H1 (cell line): ENCODE data around the gene HOXA11. TPM values are rescaled to one million over a fixed set of nuclear protein-coding genes. Genes with fewer than 3 reads are reported as not detected.

Experiments used
- CTCF ChIA-PET: fragments of 300-600 bp; sonication (Branson Sonifier 250); formaldehyde crosslinking; loops from one replicate; lab custom pipeline; 2021; ENCODE audit not compliant: partially characterized antibody; lab: Charles Lee
- POLR2A ChIA-PET: fragments of 300-600 bp; sonication (Branson Sonifier 250); formaldehyde crosslinking; loops from one replicate; lab custom pipeline; 2021; ENCODE audit warnings: inconsistent platforms; ENCODE audit not compliant: partially characterized antibody; lab: Charles Lee
- DNase-seq, 2 experiments: peaks; one replicate each; pipeline versions ENCODE4 v3.0.0 to v3.0.0-alpha.2; 2010 to 2022; ENCODE audit warnings: low spot score in 2 of 2, low read depth in 1 of 2, mixed read lengths in 1 of 2
- FAIRE-seq: peaks from 2 replicates; lab custom pipeline; 2011; peaks lifted over from hg19 to GRCh38; lab: Jason Lieb, UNC
- H2AFZ ChIP-seq: 2 replicates; pipeline ENCODE4 v1.8.1; 2012; ENCODE audit warnings: low read length, inconsistent platforms
- H2AK5ac ChIP-seq: 2 replicates; pipeline ENCODE4 v1.6.1; 2013; ENCODE audit warnings: low read depth, low read length
- H2BK120ac ChIP-seq: replicated peaks from 2 replicates; pipeline ENCODE3; 2013; ENCODE audit warnings: low read depth, low read length, inconsistent platforms
- H2BK12ac ChIP-seq: 2 replicates; pipeline ENCODE4 v1.6.1; 2013; ENCODE audit warnings: low read depth, low read length
- H2BK15ac ChIP-seq: 2 replicates; pipeline ENCODE4 v1.6.1; 2013; ENCODE audit warnings: low read length
- H2BK20ac ChIP-seq: 2 replicates; pipeline ENCODE4 v1.6.1; 2013; ENCODE audit warnings: low read length
- H2BK5ac ChIP-seq: 2 replicates; pipeline ENCODE4 v1.6.1; 2013; ENCODE audit warnings: low read depth, low read length
- H3K14ac ChIP-seq: 2 replicates; pipeline ENCODE4 v1.6.1; 2013; ENCODE audit warnings: inconsistent platforms; ENCODE audit not compliant: insufficient read length
- H3K18ac ChIP-seq: 2 replicates; pipeline ENCODE4 v1.6.1; 2013; ENCODE audit warnings: low read length; ENCODE audit errors: extremely low read depth
- H3K23ac ChIP-seq: 2 replicates; pipeline ENCODE4 v1.6.1; 2013; ENCODE audit warnings: inconsistent platforms; ENCODE audit not compliant: insufficient read length
- H3K23me2 ChIP-seq: 2 replicates; pipeline ENCODE4 v1.6.1; 2013; ENCODE audit warnings: low read depth, low read length
- H3K27ac ChIP-seq: 2 replicates; pipeline ENCODE4 v1.6.1; 2011; ENCODE audit warnings: low read depth, low read length, inconsistent platforms
- H3K27me3 ChIP-seq, 4 experiments: replicated peaks in 1 of 4; 1 replicate in 1 of 4; 2 replicates in 3 of 4; pipeline versions ENCODE4 v1.6.1 to v1.8.1; 2011 to 2013; ENCODE audit warnings: low read length in 3 of 4, mild to moderate bottlenecking in 3 of 4, inconsistent platforms in 2 of 4, mixed read lengths in 2 of 4, moderate library complexity in 1 of 4; ENCODE audit not compliant: control insufficient read depth in 3 of 4, insufficient read depth in 3 of 4; ENCODE audit errors: extremely low read depth in 1 of 4
- H3K36me3 ChIP-seq, 4 experiments: 2 replicates each; pipeline versions ENCODE4 v1.6.1 to v1.8.1; 2011 to 2013; ENCODE audit warnings: mild to moderate bottlenecking in 4 of 4, low read length in 3 of 4, moderate library complexity in 2 of 4, control low read depth in 1 of 4, inconsistent platforms in 1 of 4; ENCODE audit not compliant: insufficient read depth in 4 of 4, control insufficient read depth in 2 of 4
- H3K4ac ChIP-seq: replicated peaks from 2 replicates; pipeline ENCODE3; 2013; ENCODE audit warnings: low read length, low read depth, mixed read lengths, inconsistent platforms; ENCODE audit not compliant: insufficient read length
- H3K4me1 ChIP-seq, 4 experiments: replicated peaks in 1 of 4; 1 replicate in 1 of 4; 2 replicates in 3 of 4; pipeline versions ENCODE4 v1.6.1 to v1.8.1; 2011 to 2013; ENCODE audit warnings: low read length in 3 of 4, inconsistent platforms in 2 of 4, mixed read lengths in 1 of 4; ENCODE audit not compliant: insufficient read depth in 4 of 4, control insufficient read depth in 3 of 4
- H3K4me2 ChIP-seq, 2 experiments: 2 replicates each; pipeline versions ENCODE4 v1.6.1 to v1.8.1; 2011 to 2013; ENCODE audit warnings: low read depth in 2 of 2, low read length in 2 of 2, control low read depth in 1 of 2, inconsistent platforms in 1 of 2, mild to moderate bottlenecking in 1 of 2; ENCODE audit not compliant: insufficient read depth in 1 of 2
- H3K4me3 ChIP-seq, 4 experiments: fragments of 200-600, 300-600 bp in 1 of 4; sonication (generic), shearing (Covaris generic), sonication (Bioruptor Twin) in 1 of 4; 2 replicates each; pipeline versions ENCODE4 v1.5.1 to v1.8.1; 2011 to 2016; ENCODE audit warnings: low read length in 4 of 4, low read depth in 3 of 4, control low read depth in 2 of 4, inconsistent platforms in 2 of 4, mild to moderate bottlenecking in 2 of 4, mixed read lengths in 1 of 4, moderate library complexity in 1 of 4; ENCODE audit not compliant: insufficient read depth in 2 of 4; ENCODE audit errors: extremely low read depth in 1 of 4
- H3K56ac ChIP-seq: replicated peaks from 2 replicates; pipeline ENCODE3; 2013; ENCODE audit warnings: low read depth, mild to moderate bottlenecking, mixed read lengths, low read length, inconsistent platforms; ENCODE audit not compliant: insufficient read length
- H3K79me1 ChIP-seq: 2 replicates; pipeline ENCODE4 v1.6.1; 2013; ENCODE audit warnings: low read depth, low read length, control low read depth
- H3K79me2 ChIP-seq, 2 experiments: 2 replicates each; pipeline versions ENCODE4 v1.6.1 to v1.8.1; 2012 to 2013; ENCODE audit warnings: low read length in 2 of 2, mild to moderate bottlenecking in 2 of 2, inconsistent platforms in 1 of 2; ENCODE audit not compliant: insufficient read depth in 2 of 2, control insufficient read depth in 1 of 2
- H3K9ac ChIP-seq, 4 experiments: replicated peaks in 1 of 4; 1 replicate in 1 of 4; 2 replicates in 3 of 4; pipeline versions ENCODE4 v1.6.1 to v1.8.1; 2011 to 2013; ENCODE audit warnings: low read depth in 3 of 4, low read length in 3 of 4, control low read depth in 2 of 4, mild to moderate bottlenecking in 2 of 4, moderate library complexity in 2 of 4, inconsistent platforms in 1 of 4; ENCODE audit errors: extremely low read depth in 1 of 4
- H3K9me3 ChIP-seq, 2 experiments: 2 replicates each; pipeline versions ENCODE4 v1.6.1 to v1.8.1; 2012 to 2013; ENCODE audit warnings: mild to moderate bottlenecking in 2 of 2, moderate library complexity in 2 of 2, control low read depth in 1 of 2, inconsistent platforms in 1 of 2, low read depth in 1 of 2, low read length in 1 of 2, mixed read lengths in 1 of 2; ENCODE audit not compliant: insufficient read depth in 2 of 2
- H4K20me1 ChIP-seq, 2 experiments: replicated peaks in 1 of 2; 2 replicates each; pipeline versions ENCODE3 to v1.8.1; 2011 to 2013; ENCODE audit warnings: inconsistent platforms in 2 of 2, low read length in 2 of 2, mild to moderate bottlenecking in 1 of 2; ENCODE audit not compliant: insufficient read depth in 2 of 2, control insufficient read depth in 1 of 2
- H4K5ac ChIP-seq: 2 replicates; pipeline ENCODE4 v1.6.1; 2013; ENCODE audit warnings: low read length, low read depth, mixed read lengths, inconsistent platforms; ENCODE audit not compliant: insufficient read length
- H4K8ac ChIP-seq: 2 replicates; pipeline ENCODE4 v1.8.0; 2013; ENCODE audit warnings: mild to moderate bottlenecking, moderate library complexity, low read length, inconsistent platforms; ENCODE audit not compliant: insufficient read depth; ENCODE audit errors: extremely low read depth
- H4K91ac ChIP-seq: replicated peaks from 2 replicates; pipeline ENCODE3; 2013; ENCODE audit warnings: low read length, mixed read lengths, inconsistent platforms; ENCODE audit not compliant: insufficient read length
- ASH2L ChIP-seq: fragments of 200-600, 300-600 bp; sonication (generic); IDR thresholded peaks from one replicate; pipeline ENCODE4 v1.7.1; 2017; ENCODE audit warnings: low read length
- CBX5 ChIP-seq: fragments of 300-800, 300-1000 bp; sonication (generic); IDR thresholded peaks from 2 replicates; pipeline ENCODE4 v1.7.1; 2016; ENCODE audit warnings: antibody characterized with exemption, low read length, low read depth
- CREB1 ChIP-seq: IDR thresholded peaks from 2 replicates; pipeline ENCODE4 v1.6.1; 2012; ENCODE audit warnings: inconsistent platforms
- CTBP2 ChIP-seq: IDR thresholded peaks from 2 replicates; pipeline ENCODE4 v1.7.0; 2011; ENCODE audit warnings: borderline replicate concordance, mild to moderate bottlenecking, moderate library complexity, mixed read lengths, low read length; ENCODE audit not compliant: insufficient read depth, insufficient read length
- EP300 ChIP-seq, 2 experiments: IDR thresholded peaks; 1 replicate in 1 of 2; 2 replicates in 1 of 2; pipeline ENCODE4 v1.6.1; 2011 to 2012; ENCODE audit warnings: low read depth in 2 of 2, low read length in 2 of 2, mild to moderate bottlenecking in 2 of 2, borderline replicate concordance in 1 of 2, inconsistent platforms in 1 of 2, moderate library complexity in 1 of 2
- GTF2F1 ChIP-seq: IDR thresholded peaks from 2 replicates; pipeline ENCODE4 v1.6.1; 2012; ENCODE audit warnings: low read depth, low read length, improper control_type of control experiment, borderline replicate concordance
- JUND ChIP-seq: IDR thresholded peaks from 2 replicates; pipeline ENCODE4 v1.6.1; 2011; ENCODE audit warnings: mild to moderate bottlenecking, improper control_type of control experiment, low read length
- KDM5A ChIP-seq: fragments of 200-600 bp; IDR thresholded peaks from 2 replicates; pipeline ENCODE4 v1.7.1; 2012; ENCODE audit warnings: mild to moderate bottlenecking, low read length, inconsistent platforms, mixed read lengths
- POLR2AphosphoS5 ChIP-seq: IDR thresholded peaks from 2 replicates; pipeline ENCODE4 v1.6.1; 2011; ENCODE audit warnings: low read depth, low read length
- SAP30 ChIP-seq: fragments of 300-600 bp; sonication (generic); IDR thresholded peaks from 2 replicates; pipeline ENCODE4 v1.7.1; 2012; ENCODE audit warnings: low read length, moderate library complexity, mild to moderate bottlenecking, inconsistent platforms; ENCODE audit not compliant: insufficient read depth, insufficient replicate concordance
- SP1 ChIP-seq: IDR thresholded peaks from 2 replicates; pipeline ENCODE4 v1.6.1; 2011; ENCODE audit warnings: low read depth, low read length
- TAF1 ChIP-seq: IDR thresholded peaks from 2 replicates; pipeline ENCODE4 v1.6.1; 2011; ENCODE audit warnings: mild to moderate bottlenecking, low read depth, low read length
- TBP ChIP-seq: IDR thresholded peaks from 2 replicates; pipeline ENCODE4 v1.6.1; 2011; ENCODE audit warnings: low read depth, low read length, improper control_type of control experiment
- WGBS, 2 experiments: shearing (Covaris generic) in 1 of 2; methylation state at CpG; one replicate each; pipeline versions ENCODE4 v1.1.6 to v1.1.7; 2013 to 2015; ENCODE audit warnings: low lambda C conversion rate in 2 of 2, mixed read lengths in 2 of 2, inconsistent platforms in 1 of 2, low coverage in 1 of 2, missing lambda C conversion rate in 1 of 2; ENCODE audit not compliant: insufficient replicate concordance in 2 of 2, insufficient coverage in 1 of 2, insufficient read length in 1 of 2; ENCODE audit errors: extremely low coverage in 1 of 2, missing lambda C conversion rate in 1 of 2; 5-methylcytosine and 5-hydroxymethylcytosine counted together
- polyA plus RNA-seq, 7 experiments: library from polyadenylated mRNA; depleted of rRNA in 3 of 7; stranded (reverse) in 5 of 7; unstranded in 2 of 7; fragments of >200 nt in 5 of 7; fragments of 200-250 nt in 2 of 7; gene quantifications; 1 replicate in 5 of 7; 2 replicates in 1 of 7; 4 replicates in 1 of 7; pipeline versions ENCODE4 v1.2.1 to v1.2.3, GENCODE V29; 2011 to 2013; ENCODE audit warnings: missing spikeins in 2 of 7, mixed read lengths in 2 of 7
- total RNA-seq: library from RNA; stranded (reverse); fragmentation: NEBNext Ultra II Directional; extraction: Animal tissue kit (Norgen Biotek cat#: 25700); gene quantifications from 2 replicates; pipeline ENCODE4 v1.2.1, GENCODE V29; 2021

Gene HOXA11
- total and polyA plus RNA-seq, 2 of the 8 experiments (the other 6 are each of a cell fraction or from before 2014, with no cell fraction given), result not detected

GRCh38 chr7:27155816-27156507 lies 29.1 kb downstream of the HOXA11 start:
- Histone ChIP-seq H2BK15ac (no peak overlapping the region), H2BK20ac (no peak overlapping the region), H3K27me3 (peaks cover 99 to 100% (median 99%) of the 10 kb centered on the region in 4 experiments), H3K4ac (no peak overlapping the region), H4K91ac (no peak overlapping the region), H3K23ac (no peak overlapping the region), H2BK12ac (no peak overlapping the region), H2BK5ac (no peak overlapping the region), H3K79me2 (no peaks in the 10 kb centered on the region), H3K27ac (no peak overlapping the region), H3K4me3 (peak overlapping the region; percentile 11 to 54 (median 26); a peak in 5 of 8 replicates), H2AFZ (no peak overlapping the region), H3K79me1 (no peaks in the 10 kb centered on the region), H3K23me2 (peaks cover 2% of the 10 kb centered on the region; the same call in 1 of the 2 replicates), H3K4me1 (peaks cover 0 to 2% (median 0%) of the 10 kb centered on the region in 4 experiments; a peak in 3 of 7 replicates), H2AK5ac (no peak overlapping the region), H3K9me3 (peaks cover 0 to 10% of the 10 kb centered on the region in 2 experiments; a peak in 1 of 4 replicates), H3K56ac (no peak overlapping the region), H3K36me3 (peaks cover 0 to 24% (median 0%) of the 10 kb centered on the region in 4 experiments; a peak in 1 of 8 replicates), H3K9ac (no peak overlapping the region), H3K18ac (no peak overlapping the region), H4K5ac (no peak overlapping the region), H4K8ac (0 out of 2 replicates have a peak overlapping the region, but pooled peaks have one; percentile 45), H2BK120ac (no peak overlapping the region), H4K20me1 (peaks cover 29 to 52% of the 10 kb centered on the region in 2 experiments), H3K14ac (no peak overlapping the region), H3K4me2 (peak overlapping the region; percentile 40 to 59)
- 12% methylated on average over 52 of the region's 63 CpGs; no CpG with 5 or more reads in 1 of the 2 experiments for WGBS, 2 experiments
- DNase-seq (peak in 1 of 2 experiments; percentile 68), FAIRE-seq (no peak)
- CTCF ChIA-PET, result interaction anchor here (0.7 to 4.2 kb wide), 12 partner anchors 8 to 473 kb away, joined by 3 to 33 read pairs (median 5); partner anchors contain the start of gene HOXA5
- POLR2A ChIA-PET, result no interaction called here
- TF ChIP-seq TAF1 (no peak), SP1 (no peak), JUND (no peak), SAP30 (no peak), POLR2AphosphoS5 (no peak), ASH2L (no peak), EP300 (IDR thresholded peaks at IDR 0.05; ENCODE audit: borderline replicate concordance in 1 of 2, low read depth in 2 of 2, low read length in 2 of 2) (no peak), CTBP2 (no peak), GTF2F1 (no peak), CBX5 (no peak), KDM5A (no peak), CREB1 (no peak), TBP (no peak)
